Effector CD4-positive, alpha-beta T cell (primary cell): ENCODE data around the gene MEX3D.

Experiments used
- DNase-seq: peaks from one replicate; pipeline ENCODE4 v3.0.0-alpha.2; 2020

MEX3D gene

GRCh38 chr19:1514986-1515721, 53.0 kb downstream of the MEX3D start:
- DNase-seq = no peak

DNA sequence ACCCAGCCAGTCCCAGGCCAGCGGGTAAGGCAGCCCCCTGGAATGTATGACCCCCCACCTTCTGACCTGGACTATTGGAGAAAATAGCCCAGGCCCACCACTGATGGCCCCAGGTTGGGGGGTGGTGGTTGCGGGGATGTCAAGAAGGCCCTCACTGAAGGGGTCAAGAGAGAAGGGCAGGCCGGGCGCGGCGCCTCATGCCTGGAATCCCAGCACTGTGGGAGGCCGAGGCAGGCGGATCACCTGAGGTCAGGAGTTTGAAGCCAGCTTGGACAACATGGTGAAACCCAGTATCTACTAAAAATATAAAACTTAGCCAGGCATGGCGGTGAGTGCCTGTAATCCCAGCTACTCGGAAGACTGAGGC, 53.8 kb downstream of the MEX3D start:
- DNase-seq = no peak

- DNase-seq = peak; percentile 62
Measured at GRCh38 chr19:1513499-1514294, 54.4 kb downstream of the MEX3D start.

- DNase-seq = peak; percentile 33
Measured at GRCh38 chr19:1512671-1513498, 55.2 kb downstream of the MEX3D start, which contains the start of gene ADAMTSL5. Gene ADAMTSL5, minus strand, starts transcription at chr19:1513019. Its CDS starts 2,076 bp downstream, at chr19:1510943.

GRCh38 chr19:1511318-1512317, 56.5 kb downstream of the MEX3D start:
- DNase-seq = no peak

DNA sequence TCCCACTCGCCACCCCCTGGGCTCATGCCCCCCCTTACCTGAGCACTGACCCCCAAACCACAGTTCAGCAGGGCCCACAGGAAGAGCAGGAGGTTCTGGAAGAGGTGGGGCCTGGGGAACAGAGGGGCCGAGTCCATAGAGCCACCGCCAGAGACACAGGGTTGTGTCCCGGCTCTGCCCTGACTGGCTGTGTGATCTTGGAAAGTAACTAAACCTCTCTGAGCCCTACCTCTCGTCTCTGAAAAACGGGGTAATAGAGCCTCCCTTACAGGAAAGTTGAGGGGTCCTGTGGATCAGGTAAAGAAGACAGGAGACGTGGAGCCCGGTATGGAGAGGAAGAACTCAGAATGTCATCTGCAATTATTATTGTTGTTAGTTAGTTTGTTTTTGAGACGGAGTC, 57.3 kb downstream of the MEX3D start:
- no peak for DNase-seq

DNA sequence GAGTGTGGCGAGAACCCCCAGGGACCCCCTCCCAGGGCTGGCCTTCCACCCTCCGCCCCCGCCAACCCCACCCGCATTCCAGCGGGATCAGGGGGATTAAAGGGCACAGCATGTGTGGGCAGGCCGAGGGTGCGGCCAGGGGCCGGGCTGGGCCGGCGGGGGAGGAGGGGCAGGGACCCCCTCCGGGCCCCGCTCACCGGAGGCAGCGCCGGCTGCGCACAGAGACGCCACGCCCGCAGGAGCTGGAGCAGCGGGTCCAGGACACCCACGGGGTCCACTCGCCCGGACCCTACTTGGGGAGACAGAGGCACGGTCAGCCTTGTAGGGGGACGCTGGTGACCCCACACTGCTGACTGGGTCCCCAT, 57.7 kb downstream of the MEX3D start:
- DNase-seq = no peak

DNA sequence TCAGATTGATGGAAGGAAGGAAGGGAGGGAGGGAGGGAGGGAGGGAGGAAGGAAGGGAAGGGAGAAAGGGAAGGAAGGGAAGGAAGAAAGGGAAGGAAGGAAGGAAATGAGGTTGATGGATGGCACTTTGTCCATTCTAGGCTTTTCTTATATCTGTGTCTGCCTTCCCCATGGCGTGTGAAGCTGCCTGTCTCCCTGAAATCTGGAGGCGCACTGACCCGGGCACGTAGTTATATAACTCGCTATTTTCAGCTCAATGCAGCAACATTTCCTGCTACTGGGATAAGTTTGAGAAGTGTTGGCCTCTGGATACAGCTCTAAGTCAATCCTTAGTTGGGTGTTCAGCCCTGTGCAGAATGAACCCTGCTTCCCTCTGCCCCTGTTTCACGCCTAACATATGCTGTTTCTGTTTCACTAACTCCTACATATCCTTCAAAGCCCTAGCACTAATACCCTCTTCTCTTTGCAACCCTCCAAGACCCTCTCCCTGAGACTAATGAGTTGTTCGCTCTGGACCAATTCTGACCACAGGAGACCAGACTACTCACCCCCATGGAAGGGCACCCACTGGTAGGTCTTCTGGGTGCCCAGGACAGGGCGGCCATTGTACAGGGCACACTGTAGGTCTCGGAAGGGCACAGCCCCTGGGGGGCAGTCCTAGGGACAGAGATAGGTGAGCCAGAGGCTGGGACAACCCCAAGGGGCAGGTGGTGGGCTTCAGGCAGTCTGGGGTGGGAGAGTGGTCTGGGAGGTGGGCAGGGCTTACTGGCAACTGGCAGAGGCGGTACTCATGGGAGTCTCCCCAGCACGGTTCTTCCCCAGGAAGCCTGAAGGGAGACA, 58.3 kb downstream of the MEX3D start:
- DNase-seq = no peak

- no peak for DNase-seq
Measured at GRCh38 chr19:1508507-1508856, 59.6 kb downstream of the MEX3D start.

GRCh38 chr19:1507763-1508506, 60.2 kb downstream of the MEX3D start:
- DNase-seq = peak; percentile 91

GRCh38 chr19:1507192-1507660, 60.9 kb downstream of the MEX3D start:
- no peak for DNase-seq

- DNase-seq = no peak
Measured at GRCh38 chr19:1505991-1506881, 61.9 kb downstream of the MEX3D start.

GRCh38 chr19:1505012-1505411, 63.1 kb downstream of the MEX3D start:
- no peak for DNase-seq
